Dermis lymphatic vessel endothelial cell (primary cell): ENCODE measurements around the gene MAGEB18. TPM values are rescaled to one million over a fixed set of nuclear protein-coding genes. Genes with fewer than 3 reads are reported as not detected.

Source experiments
- total RNA-seq: library from RNA; depleted of rRNA; stranded (reverse); fragments of >200 nt; gene quantifications from 2 replicates; pipeline ENCODE4 v1.2.1, GENCODE V29; 2014

The MAGEB18 gene
- total RNA-seq: not detected in 2 replicates

DNA sequence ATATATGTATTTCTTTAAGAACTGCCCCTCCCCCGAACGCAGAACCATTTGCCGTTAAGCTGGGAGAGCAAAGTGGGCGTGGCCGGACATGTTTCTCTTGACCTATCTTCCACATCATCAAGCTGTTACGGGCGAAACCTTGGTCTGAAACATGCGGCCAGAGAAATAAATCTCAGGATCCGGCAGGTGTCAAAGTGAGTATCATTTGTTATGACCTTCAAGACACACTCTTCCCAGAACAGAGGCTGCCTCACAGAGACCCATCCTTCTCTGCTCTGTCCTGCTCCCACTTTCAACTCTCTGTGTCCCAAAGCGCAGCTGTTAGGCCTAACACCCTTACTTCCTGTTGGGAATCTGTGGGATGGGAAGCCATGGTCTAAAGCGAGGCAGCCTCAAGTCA lies at the start of gene MAGEB18:
MAGEB18 (plus strand) TSS at position 70 of the 400 bp plus-strand sequence. CDS start 643 bp downstream, outside the sequence.

DNA sequence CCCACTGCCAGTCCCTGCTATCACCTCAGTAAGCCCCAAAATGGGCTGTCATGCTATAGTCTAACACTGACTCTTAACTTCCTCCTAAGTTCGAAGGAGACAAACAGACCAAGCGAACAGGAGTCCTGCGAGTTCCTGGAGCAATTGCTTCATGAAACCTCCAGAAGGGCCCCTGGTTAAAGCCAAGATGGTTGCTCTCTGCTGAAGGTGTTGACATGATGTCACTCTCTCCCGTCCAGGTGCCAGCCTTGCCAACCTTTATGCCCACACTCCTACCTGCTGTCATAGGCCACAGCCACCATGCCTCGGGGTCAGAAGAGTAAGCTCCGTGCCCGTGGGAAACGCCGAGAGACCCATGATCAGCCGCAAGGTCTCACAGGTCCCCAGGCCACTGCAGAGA lies 22.2 kb downstream of the MAGEB18 start, which contains the start of gene MAGEB6B:
MAGEB6B (plus strand) TSS at position 301 of the 400 bp plus-strand sequence; CDS start at position 301, 0 bp downstream.

Other genes starting within 250 kb of the MAGEB18 start
- gene MAGEB6B, start 22.3 kb downstream of the MAGEB18 start, total RNA-seq: not detected in 2 replicates
- gene MAGEB6, start 54.1 kb downstream of the MAGEB18 start, total RNA-seq: not detected in 2 replicates
- not detected in 2 replicates for gene MAGEB5, start 77.8 kb downstream of the MAGEB18 start, total RNA-seq